Ishikawa (cell line): Measurements from ENCODE around the gene RAP2C.

ENCODE experiments used
- CEBPB ChIP-seq: IDR thresholded peaks from 2 replicates; pipeline ENCODE4 v1.6.1; 2012
- CREB1 ChIP-seq: IDR thresholded peaks from 2 replicates; pipeline ENCODE4 v1.6.1; 2012; ENCODE audit warnings: low read depth
- EGR1 ChIP-seq: IDR thresholded peaks from 2 replicates; pipeline ENCODE4 v1.6.1; 2012
- EP300 ChIP-seq: IDR thresholded peaks from 2 replicates; pipeline ENCODE4 v1.6.1; 2012; ENCODE audit warnings: borderline replicate concordance
- FOXM1 ChIP-seq: IDR thresholded peaks from 2 replicates; pipeline ENCODE4 v1.6.1; 2012; ENCODE audit warnings: low read depth, borderline replicate concordance
- NFIC ChIP-seq: IDR thresholded peaks from 2 replicates; pipeline ENCODE4 v1.6.1; 2012
- RAD21 ChIP-seq: IDR thresholded peaks from 2 replicates; pipeline ENCODE4 v1.6.1; 2012; ENCODE audit warnings: low read depth
- REST ChIP-seq: IDR thresholded peaks from 2 replicates; pipeline ENCODE4 v1.6.1; 2012; ENCODE audit warnings: low read depth, mild to moderate bottlenecking
- TAF1 ChIP-seq: IDR thresholded peaks from 2 replicates; pipeline ENCODE4 v1.6.1; 2012; ENCODE audit warnings: low read depth, mild to moderate bottlenecking
- USF1 ChIP-seq: IDR thresholded peaks from 2 replicates; pipeline ENCODE4 v1.6.1; 2012
- YY1 ChIP-seq: IDR thresholded peaks from 2 replicates; pipeline ENCODE4 v1.6.1; 2012; ENCODE audit warnings: low read depth
- ZBTB7A ChIP-seq: IDR thresholded peaks from 2 replicates; pipeline ENCODE4 v1.6.1; 2012; ENCODE audit warnings: low read depth
- TF ChIP-seq, protein P1 (sequence below): IDR thresholded peaks from 2 replicates; pipeline ENCODE4 v1.6.1; 2012

DNA sequence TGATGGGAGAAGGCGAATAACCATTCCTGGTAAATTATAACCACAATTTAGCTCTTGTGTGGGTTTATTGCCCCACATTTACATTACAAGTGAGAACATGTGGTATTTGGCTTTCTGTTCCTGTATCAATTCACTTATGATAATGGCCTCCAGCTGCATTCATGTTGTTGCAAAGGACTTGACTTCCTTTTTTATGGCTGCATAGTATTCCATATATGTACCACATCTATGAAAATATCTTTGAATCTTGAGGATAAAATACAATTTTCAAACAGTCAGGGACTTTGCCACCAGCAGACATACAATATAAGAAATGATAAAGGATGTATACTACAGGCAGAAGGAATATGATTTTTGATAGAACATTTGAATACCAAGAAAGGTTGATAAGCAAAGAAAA lies 27.3 kb downstream of the RAP2C start:
- TF ChIP-seq, protein P1, sequence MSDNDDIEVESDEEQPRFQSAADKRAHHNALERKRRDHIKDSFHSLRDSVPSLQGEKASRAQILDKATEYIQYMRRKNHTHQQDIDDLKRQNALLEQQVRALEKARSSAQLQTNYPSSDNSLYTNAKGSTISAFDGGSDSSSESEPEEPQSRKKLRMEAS: no peak
- TF ChIP-seq RAD21 (no peak), TAF1 (no peak), YY1 (no peak), ZBTB7A (no peak), FOXM1 (no peak), USF1 (no peak), EP300 (no peak), CEBPB (no peak), CREB1 (no peak), NFIC (no peak), EGR1 (no peak), REST (no peak)
